SK-N-SH (cell line): Measurements from ENCODE around the gene UNCX. TPM values are rescaled to one million over a fixed set of nuclear protein-coding genes. Genes with fewer than 3 reads are reported as not detected.
"Not testable (repeated sequence)": the region's sequence is repeated elsewhere in the genome, so short reads cannot be mapped to it uniquely, and the experiment has no call there.

Experiments
- CTCF ChIA-PET: fragments of 300-600, 350-600 bp; formaldehyde crosslinking; extraction: SDS; loops from one replicate; lab custom pipeline; 2021; lab: Yijun Ruan, JAX
- POLR2A ChIA-PET: fragments of 350-600 bp; sonication (Branson Sonifier 250); formaldehyde crosslinking; extraction: SDS; loops from one replicate; lab custom pipeline; 2020; ENCODE audit warnings: antibody characterized with exemption, inconsistent platforms; lab: Yijun Ruan, JAX
- DNase-seq: peaks from one replicate; pipeline ENCODE4 v3.0.0; 2012
- H2AFZ ChIP-seq: fragments of 200-600 bp; sonication (generic); 2 replicates; pipeline ENCODE4 v1.8.1; 2016; ENCODE audit warnings: antibody characterized with exemption, mild to moderate bottlenecking, low read depth
- H3F3A ChIP-seq: fragments of 200-600 bp; sonication (generic); replicated peaks from 2 replicates; pipeline ENCODE3; 2016; ENCODE audit warnings: antibody characterized with exemption, mild to moderate bottlenecking; ENCODE audit not compliant: insufficient read depth
- H3K27ac ChIP-seq, 2 experiments: fragments of 200-500 bp in 1 of 2; fragments of 200-600 bp in 1 of 2; sonication (Bioruptor generic) in 1 of 2; sonication (generic), shearing (Covaris generic) in 1 of 2; 2 replicates each; pipeline versions ENCODE4 v1.5.1 to v1.6.1; 2014 to 2016; ENCODE audit warnings: low read depth in 2 of 2, inconsistent platforms in 1 of 2, low read length in 1 of 2, mild to moderate bottlenecking in 1 of 2, mixed read lengths in 1 of 2
- H3K27me3 ChIP-seq: fragments of 200-600 bp; sonication (generic), shearing (Covaris generic); 2 replicates; pipeline ENCODE4 v1.6.1; 2016; ENCODE audit warnings: mixed run types; ENCODE audit not compliant: insufficient read depth
- H3K36me3 ChIP-seq, 2 experiments: fragments of 200-500 bp in 1 of 2; fragments of 200-600 bp in 1 of 2; sonication (Bioruptor generic) in 1 of 2; sonication (generic) in 1 of 2; replicated peaks in 1 of 2; 2 replicates each; pipeline versions ENCODE3 to v1.5.1; 2014 to 2016; ENCODE audit warnings: low read length in 1 of 2, mild to moderate bottlenecking in 1 of 2; ENCODE audit not compliant: insufficient read depth in 2 of 2, control insufficient read depth in 1 of 2
- H3K4me1 ChIP-seq, 2 experiments: fragments of 200-500 bp in 1 of 2; fragments of 200-600 bp in 1 of 2; sonication (Bioruptor generic) in 1 of 2; sonication (generic), shearing (Covaris generic) in 1 of 2; 2 replicates each; pipeline versions ENCODE4 v1.5.1 to v1.6.1; 2014 to 2016; ENCODE audit warnings: low read depth in 1 of 2, low read length in 1 of 2, mixed run types in 1 of 2; ENCODE audit not compliant: insufficient read depth in 2 of 2, control insufficient read depth in 1 of 2
- H3K4me2 ChIP-seq: fragments of 200-600 bp; sonication (generic), shearing (Covaris generic); 2 replicates; pipeline ENCODE4 v1.6.1; 2017; ENCODE audit warnings: mixed run types
- H3K4me3 ChIP-seq, 2 experiments: fragments of 200-500 bp in 1 of 2; fragments of 200-600 bp in 1 of 2; sonication (Bioruptor generic) in 1 of 2; sonication (generic), shearing (Covaris generic) in 1 of 2; 2 replicates each; pipeline versions ENCODE4 v1.5.1 to v1.8.1; 2014 to 2016; ENCODE audit warnings: low read depth in 2 of 2, inconsistent platforms in 1 of 2, low read length in 1 of 2, mild to moderate bottlenecking in 1 of 2, mixed read lengths in 1 of 2, moderate library complexity in 1 of 2
- H3K79me2 ChIP-seq: fragments of 200-600 bp; sonication (generic); 2 replicates; pipeline ENCODE4 v1.8.1; 2017; ENCODE audit warnings: mild to moderate bottlenecking; ENCODE audit not compliant: insufficient read depth
- H3K9ac ChIP-seq: fragments of 200-600 bp; sonication (generic); 2 replicates; pipeline ENCODE4 v1.6.1; 2017; ENCODE audit warnings: mixed run types
- H3K9me2 ChIP-seq: fragments of 200-600 bp; sonication (generic); 2 replicates; pipeline ENCODE4 v1.6.1; 2017; ENCODE audit warnings: mixed run types
- H3K9me3 ChIP-seq: fragments of 200-600 bp; sonication (generic); 2 replicates; pipeline ENCODE4 v1.6.1; 2017; ENCODE audit warnings: mixed run types, mild to moderate bottlenecking, moderate library complexity
- H4K20me1 ChIP-seq: fragments of 200-600 bp; sonication (generic); 2 replicates; pipeline ENCODE4 v1.6.1; 2017; ENCODE audit warnings: mild to moderate bottlenecking, mixed run types; ENCODE audit not compliant: insufficient read depth
- CHD2 ChIP-seq: fragments of 150-350 bp; IDR thresholded peaks from 2 replicates; pipeline ENCODE4 v1.6.1; 2018; ENCODE audit warnings: low read length; ENCODE audit not compliant: partially characterized antibody
- FOSL2 ChIP-seq: IDR thresholded peaks from 2 replicates; pipeline ENCODE4 v1.4.0; 2012; ENCODE audit warnings: low read depth, mild to moderate bottlenecking, moderate library complexity, borderline replicate concordance
- GABPA ChIP-seq: IDR thresholded peaks from 2 replicates; pipeline ENCODE4 v1.4.0; 2012; ENCODE audit warnings: low read depth, mild to moderate bottlenecking
- MEF2A ChIP-seq: IDR thresholded peaks from 2 replicates; pipeline ENCODE4 v1.4.0; 2012; ENCODE audit warnings: low read depth, borderline replicate concordance
- MXI1 ChIP-seq: IDR thresholded peaks from 2 replicates; pipeline ENCODE4 v1.6.1; 2012; ENCODE audit warnings: mild to moderate bottlenecking, low read depth, low read length, improper control_type of control experiment
- NFIC ChIP-seq: IDR thresholded peaks from 2 replicates; pipeline ENCODE4 v1.4.0; 2012; ENCODE audit warnings: borderline replicate concordance
- POLR2AphosphoS5 ChIP-seq: IDR thresholded peaks from 2 replicates; pipeline ENCODE4 v1.6.1; 2012; ENCODE audit warnings: low read depth, low read length
- RAD21 ChIP-seq: IDR thresholded peaks from 2 replicates; pipeline ENCODE4 v1.6.1; 2012; ENCODE audit warnings: mild to moderate bottlenecking, low read length
- RFX5 ChIP-seq: IDR thresholded peaks from 2 replicates; pipeline ENCODE4 v1.6.1; 2012; ENCODE audit warnings: mild to moderate bottlenecking, improper control_type of control experiment, low read length
- TEAD4 ChIP-seq: IDR thresholded peaks from 2 replicates; pipeline ENCODE4 v1.4.0; 2012; ENCODE audit warnings: mild to moderate bottlenecking, borderline replicate concordance; ENCODE audit not compliant: insufficient read depth
- YY1 ChIP-seq: IDR thresholded peaks from 2 replicates; pipeline ENCODE4 v1.4.0; 2012; ENCODE audit warnings: low read depth, mild to moderate bottlenecking
- WGBS: methylation state at CpG from one replicate; pipeline ENCODE4 v1.1.6; 2017; ENCODE audit warnings: low lambda C conversion rate; 5-methylcytosine and 5-hydroxymethylcytosine counted together
- polyA plus RNA-seq, 3 experiments: library from polyadenylated mRNA; depleted of rRNA; stranded (reverse); fragments of >200 nt; gene quantifications; 2 replicates each; pipeline ENCODE4 v1.2.3, GENCODE V29; 2012
- TF ChIP-seq, protein P1 (sequence below): IDR thresholded peaks from 2 replicates; pipeline ENCODE4 v1.4.0; 2012; ENCODE audit warnings: low read depth, borderline replicate concordance
- TF ChIP-seq, protein P2 (sequence below): IDR thresholded peaks from 2 replicates; pipeline ENCODE4 v1.4.0; 2012; ENCODE audit warnings: low read depth
- TF ChIP-seq, protein P3 (sequence below): fragments of 200-600 bp; sonication (generic); IDR thresholded peaks from 2 replicates; pipeline ENCODE4 v1.6.1; 2017; ENCODE audit warnings: antibody characterized with exemption, mild to moderate bottlenecking, moderate library complexity
- TF ChIP-seq, protein P4 (sequence below): IDR thresholded peaks from 2 replicates; pipeline ENCODE4 v1.6.1; 2012; ENCODE audit warnings: mild to moderate bottlenecking, low read depth, low read length, moderate library complexity
- TF ChIP-seq, protein P5 (sequence below): IDR thresholded peaks from 2 replicates; pipeline ENCODE4 v1.4.0; 2012; ENCODE audit warnings: low read depth, borderline replicate concordance

UNCX gene
- polyA plus RNA-seq, 1 of the 3 experiments (the other 2 are of a cell fraction): not detected

DNA sequence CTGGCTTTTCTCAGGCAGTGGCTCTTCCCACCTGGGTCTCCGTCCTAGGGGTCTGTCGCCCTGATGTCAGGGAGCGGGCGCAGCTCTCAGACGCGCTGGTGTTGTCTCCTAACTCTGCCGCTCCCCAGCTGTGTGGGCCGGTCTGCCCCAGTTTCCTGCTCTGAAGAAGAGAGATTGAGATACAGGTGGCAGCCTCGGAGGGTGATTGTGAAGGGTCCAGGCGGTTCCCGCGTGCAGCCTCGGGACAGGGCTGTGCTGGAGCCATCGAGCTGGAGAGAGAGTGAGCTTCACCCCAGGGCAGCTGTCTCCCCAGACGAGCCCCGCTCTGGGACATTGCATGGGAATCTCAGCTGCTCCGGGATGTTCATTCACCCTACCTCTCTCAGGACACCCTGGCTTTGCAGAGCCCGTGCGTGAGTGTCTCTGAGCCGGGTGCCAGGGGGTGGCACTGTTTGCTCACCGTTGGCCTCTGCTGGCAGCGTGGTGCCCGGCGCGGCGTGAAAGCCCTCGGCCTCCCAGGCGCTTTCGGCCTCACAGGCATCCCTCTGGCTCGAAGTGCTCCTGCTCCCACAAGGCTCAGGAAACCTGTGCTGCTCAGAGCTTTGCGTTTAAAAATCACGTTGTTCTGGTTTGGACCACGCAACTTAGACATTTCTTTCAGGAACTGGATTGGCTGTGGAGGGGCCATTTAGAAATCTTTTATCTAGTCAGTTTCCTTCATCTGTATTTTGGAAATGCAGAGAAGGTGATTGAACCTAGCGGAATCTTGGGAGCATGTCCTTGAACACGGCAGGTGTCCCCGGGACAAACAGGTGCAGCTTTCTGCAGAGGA lies 38.9 kb upstream of the UNCX start (continued):
- TF ChIP-seq GABPA (no peak), FOSL2 (no peak), NFIC (no peak), TEAD4 (no peak), YY1 (no peak), CHD2 (no peak), RAD21 (peak; percentile 90), POLR2AphosphoS5 (no peak), MEF2A (no peak), MXI1 (peak; percentile 30; the same call in 1 of the 2 replicates)
- TF ChIP-seq, protein P1, sequence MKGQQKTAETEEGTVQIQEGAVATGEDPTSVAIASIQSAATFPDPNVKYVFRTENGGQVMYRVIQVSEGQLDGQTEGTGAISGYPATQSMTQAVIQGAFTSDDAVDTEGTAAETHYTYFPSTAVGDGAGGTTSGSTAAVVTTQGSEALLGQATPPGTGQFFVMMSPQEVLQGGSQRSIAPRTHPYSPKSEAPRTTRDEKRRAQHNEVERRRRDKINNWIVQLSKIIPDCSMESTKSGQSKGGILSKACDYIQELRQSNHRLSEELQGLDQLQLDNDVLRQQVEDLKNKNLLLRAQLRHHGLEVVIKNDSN: no peak
- TF ChIP-seq, protein P2, sequence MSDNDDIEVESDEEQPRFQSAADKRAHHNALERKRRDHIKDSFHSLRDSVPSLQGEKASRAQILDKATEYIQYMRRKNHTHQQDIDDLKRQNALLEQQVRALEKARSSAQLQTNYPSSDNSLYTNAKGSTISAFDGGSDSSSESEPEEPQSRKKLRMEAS: peak; percentile 89; the same call in 1 of the 2 replicates

DNA sequence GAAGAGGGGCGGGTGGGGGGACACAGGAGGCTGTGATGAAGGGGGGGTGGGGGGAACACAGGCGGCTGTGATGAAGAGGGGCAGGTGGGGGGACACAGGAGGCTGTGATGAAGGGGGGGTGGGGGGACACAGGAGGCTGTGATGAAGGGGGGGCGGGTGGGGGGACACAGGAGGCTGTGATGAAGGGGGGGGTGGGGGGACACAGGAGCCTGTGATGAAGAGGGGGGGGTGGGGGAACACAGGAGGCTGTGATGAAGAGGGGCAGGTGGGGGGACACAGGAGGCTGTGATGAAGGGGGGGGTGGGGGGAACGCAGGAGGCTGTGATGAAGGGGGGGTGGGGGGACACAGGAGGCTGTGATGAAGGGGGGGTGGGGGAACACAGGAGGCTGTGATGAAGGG lies 36.2 kb upstream of the UNCX start:
- H3K27ac ChIP-seq, H3K4me1 ChIP-seq, H3K4me3 ChIP-seq, H3K36me3 ChIP-seq, H4K20me1 ChIP-seq, H3K79me2 ChIP-seq, DNase-seq, H3K9me3 ChIP-seq, H3K9ac ChIP-seq, H3K4me2 ChIP-seq, H3F3A ChIP-seq, H2AFZ ChIP-seq, H3K9me2 ChIP-seq, POLR2A ChIA-PET: not testable (repeated sequence)
- WGBS: 20% methylated on average over 3 of the region's 4 CpGs
- CTCF ChIA-PET: interaction anchor here (1.2 kb wide), 1 partner anchor 23 kb away, joined by 4 read pairs; no protein-coding TSS in a partner anchor
- H3K27me3 ChIP-seq: peaks cover 39% of the 10 kb centered on the region

DNA sequence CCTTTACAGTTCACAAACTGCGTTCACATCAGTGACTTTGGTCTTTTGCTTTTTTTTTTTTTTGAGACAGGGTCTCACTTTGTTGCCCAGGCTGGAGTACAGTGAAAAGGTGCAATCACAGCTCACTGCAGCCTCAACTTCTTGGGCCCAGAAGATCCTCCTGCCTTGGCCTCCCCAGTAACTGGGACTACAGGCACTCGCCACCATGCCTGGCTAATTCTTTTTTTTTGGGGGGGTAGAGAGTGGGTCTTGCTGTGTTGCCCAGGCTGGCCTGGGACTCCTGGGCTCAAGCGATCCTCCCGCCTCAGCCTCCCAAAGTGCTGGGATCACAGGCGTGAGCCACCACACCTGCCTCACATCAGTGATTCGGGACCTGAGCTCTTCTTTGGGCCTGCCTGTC lies 35.7 kb upstream of the UNCX start:
- H3K9ac ChIP-seq: no peak overlapping the region
- H3K4me2 ChIP-seq: no peak overlapping the region
- no peak overlapping the region for H2AFZ ChIP-seq
- DNase-seq: no peak
- POLR2A ChIA-PET: no interaction called here
- no peaks in the 10 kb centered on the region for H3K9me3 ChIP-seq
- no peaks in the 10 kb centered on the region for H3K79me2 ChIP-seq
- peaks cover 7% of the 10 kb centered on the region for H3F3A ChIP-seq
- peaks cover 0 to 3% of the 10 kb centered on the region in 2 experiments; a peak in 1 of 4 replicates for H3K4me1 ChIP-seq
- no peak overlapping the region for H3K27ac ChIP-seq
- peaks cover 44% of the 10 kb centered on the region for H3K27me3 ChIP-seq
- H3K36me3 ChIP-seq: no peaks in the 10 kb centered on the region
- no peak overlapping the region for H3K4me3 ChIP-seq
- CTCF ChIA-PET: interaction anchor here (1.1 to 2.0 kb wide), 4 partner anchors 22 to 235 kb away, joined by 4 to 6 read pairs (median 5); no protein-coding TSS in a partner anchor
- H3K9me2 ChIP-seq: no peaks in the 10 kb centered on the region
- H4K20me1 ChIP-seq: no peaks in the 10 kb centered on the region
- WGBS: 31% methylated on average over 6 of the region's 6 CpGs
- TF ChIP-seq RFX5 (no peak), GABPA (no peak), CHD2 (no peak), YY1 (no peak)
- TF ChIP-seq, protein P3, sequence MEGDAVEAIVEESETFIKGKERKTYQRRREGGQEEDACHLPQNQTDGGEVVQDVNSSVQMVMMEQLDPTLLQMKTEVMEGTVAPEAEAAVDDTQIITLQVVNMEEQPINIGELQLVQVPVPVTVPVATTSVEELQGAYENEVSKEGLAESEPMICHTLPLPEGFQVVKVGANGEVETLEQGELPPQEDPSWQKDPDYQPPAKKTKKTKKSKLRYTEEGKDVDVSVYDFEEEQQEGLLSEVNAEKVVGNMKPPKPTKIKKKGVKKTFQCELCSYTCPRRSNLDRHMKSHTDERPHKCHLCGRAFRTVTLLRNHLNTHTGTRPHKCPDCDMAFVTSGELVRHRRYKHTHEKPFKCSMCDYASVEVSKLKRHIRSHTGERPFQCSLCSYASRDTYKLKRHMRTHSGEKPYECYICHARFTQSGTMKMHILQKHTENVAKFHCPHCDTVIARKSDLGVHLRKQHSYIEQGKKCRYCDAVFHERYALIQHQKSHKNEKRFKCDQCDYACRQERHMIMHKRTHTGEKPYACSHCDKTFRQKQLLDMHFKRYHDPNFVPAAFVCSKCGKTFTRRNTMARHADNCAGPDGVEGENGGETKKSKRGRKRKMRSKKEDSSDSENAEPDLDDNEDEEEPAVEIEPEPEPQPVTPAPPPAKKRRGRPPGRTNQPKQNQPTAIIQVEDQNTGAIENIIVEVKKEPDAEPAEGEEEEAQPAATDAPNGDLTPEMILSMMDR: no peak
- TF ChIP-seq, protein P4, sequence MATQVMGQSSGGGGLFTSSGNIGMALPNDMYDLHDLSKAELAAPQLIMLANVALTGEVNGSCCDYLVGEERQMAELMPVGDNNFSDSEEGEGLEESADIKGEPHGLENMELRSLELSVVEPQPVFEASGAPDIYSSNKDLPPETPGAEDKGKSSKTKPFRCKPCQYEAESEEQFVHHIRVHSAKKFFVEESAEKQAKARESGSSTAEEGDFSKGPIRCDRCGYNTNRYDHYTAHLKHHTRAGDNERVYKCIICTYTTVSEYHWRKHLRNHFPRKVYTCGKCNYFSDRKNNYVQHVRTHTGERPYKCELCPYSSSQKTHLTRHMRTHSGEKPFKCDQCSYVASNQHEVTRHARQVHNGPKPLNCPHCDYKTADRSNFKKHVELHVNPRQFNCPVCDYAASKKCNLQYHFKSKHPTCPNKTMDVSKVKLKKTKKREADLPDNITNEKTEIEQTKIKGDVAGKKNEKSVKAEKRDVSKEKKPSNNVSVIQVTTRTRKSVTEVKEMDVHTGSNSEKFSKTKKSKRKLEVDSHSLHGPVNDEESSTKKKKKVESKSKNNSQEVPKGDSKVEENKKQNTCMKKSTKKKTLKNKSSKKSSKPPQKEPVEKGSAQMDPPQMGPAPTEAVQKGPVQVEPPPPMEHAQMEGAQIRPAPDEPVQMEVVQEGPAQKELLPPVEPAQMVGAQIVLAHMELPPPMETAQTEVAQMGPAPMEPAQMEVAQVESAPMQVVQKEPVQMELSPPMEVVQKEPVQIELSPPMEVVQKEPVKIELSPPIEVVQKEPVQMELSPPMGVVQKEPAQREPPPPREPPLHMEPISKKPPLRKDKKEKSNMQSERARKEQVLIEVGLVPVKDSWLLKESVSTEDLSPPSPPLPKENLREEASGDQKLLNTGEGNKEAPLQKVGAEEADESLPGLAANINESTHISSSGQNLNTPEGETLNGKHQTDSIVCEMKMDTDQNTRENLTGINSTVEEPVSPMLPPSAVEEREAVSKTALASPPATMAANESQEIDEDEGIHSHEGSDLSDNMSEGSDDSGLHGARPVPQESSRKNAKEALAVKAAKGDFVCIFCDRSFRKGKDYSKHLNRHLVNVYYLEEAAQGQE: no peak
- TF ChIP-seq, protein P5, sequence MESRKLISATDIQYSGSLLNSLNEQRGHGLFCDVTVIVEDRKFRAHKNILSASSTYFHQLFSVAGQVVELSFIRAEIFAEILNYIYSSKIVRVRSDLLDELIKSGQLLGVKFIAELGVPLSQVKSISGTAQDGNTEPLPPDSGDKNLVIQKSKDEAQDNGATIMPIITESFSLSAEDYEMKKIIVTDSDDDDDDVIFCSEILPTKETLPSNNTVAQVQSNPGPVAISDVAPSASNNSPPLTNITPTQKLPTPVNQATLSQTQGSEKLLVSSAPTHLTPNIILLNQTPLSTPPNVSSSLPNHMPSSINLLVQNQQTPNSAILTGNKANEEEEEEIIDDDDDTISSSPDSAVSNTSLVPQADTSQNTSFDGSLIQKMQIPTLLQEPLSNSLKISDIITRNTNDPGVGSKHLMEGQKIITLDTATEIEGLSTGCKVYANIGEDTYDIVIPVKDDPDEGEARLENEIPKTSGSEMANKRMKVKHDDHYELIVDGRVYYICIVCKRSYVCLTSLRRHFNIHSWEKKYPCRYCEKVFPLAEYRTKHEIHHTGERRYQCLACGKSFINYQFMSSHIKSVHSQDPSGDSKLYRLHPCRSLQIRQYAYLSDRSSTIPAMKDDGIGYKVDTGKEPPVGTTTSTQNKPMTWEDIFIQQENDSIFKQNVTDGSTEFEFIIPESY: no peak
